CD4-positive, alpha-beta T cell treated with Interleukin-4 for 1 hour (primary cell): Measurements from ENCODE around the gene LGALS7B.
A peak's percentile ranks its signal among the peaks of the same experiment; 100 is the strongest.
"Not testable (repeated sequence)": the region's sequence is repeated elsewhere in the genome, so short reads cannot be mapped to it uniquely, and the experiment has no call there.

ENCODE experiments used
- DNase-seq, 2 donors: peaks; one replicate each; pipeline ENCODE4 v3.0.0-alpha.2; 2020 to 2022

The LGALS7B gene

DNA sequence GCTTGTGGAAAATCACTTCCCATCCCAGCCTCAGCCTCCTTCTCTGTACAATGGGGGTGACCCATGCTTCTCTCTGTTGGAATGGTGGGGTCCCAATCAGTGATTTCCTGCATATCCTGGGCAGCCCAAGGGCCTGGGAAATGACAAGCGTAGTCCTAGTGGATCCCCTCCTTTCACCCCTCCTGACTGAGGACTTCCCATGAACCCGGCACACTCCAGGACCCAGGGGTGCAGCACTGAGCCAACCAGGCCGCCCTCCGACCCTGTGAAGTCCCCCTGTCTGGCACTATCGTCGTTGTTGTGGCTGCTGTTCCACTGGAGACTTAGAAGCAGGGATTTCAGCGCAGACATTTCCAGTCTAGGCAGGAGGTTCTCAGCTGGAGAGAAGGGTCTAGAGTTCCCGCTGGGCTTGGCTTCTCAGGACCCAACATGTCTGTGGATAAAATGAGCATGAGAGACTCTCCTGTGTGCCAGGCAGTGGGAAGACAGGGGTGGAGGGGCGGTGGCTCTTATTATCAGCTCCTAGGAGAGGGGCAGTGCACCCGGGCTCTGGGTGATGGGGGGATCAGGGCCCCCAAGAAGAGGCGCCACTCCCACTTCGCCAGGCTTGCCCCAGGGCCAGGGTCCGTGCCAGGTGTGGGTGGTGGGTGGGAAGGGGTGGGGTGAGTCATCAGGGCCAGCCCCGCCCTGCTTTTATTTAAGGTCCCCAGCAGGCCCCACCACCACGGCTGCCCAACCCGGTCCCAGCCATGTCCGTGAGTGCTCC lies at the start of gene LGALS7B:
TSS of gene LGALS7B (plus strand) at position 723 of the 766 bp plus-strand sequence. CDS start at position 750, 27 bp downstream.
- no peak for DNase-seq

DNA sequence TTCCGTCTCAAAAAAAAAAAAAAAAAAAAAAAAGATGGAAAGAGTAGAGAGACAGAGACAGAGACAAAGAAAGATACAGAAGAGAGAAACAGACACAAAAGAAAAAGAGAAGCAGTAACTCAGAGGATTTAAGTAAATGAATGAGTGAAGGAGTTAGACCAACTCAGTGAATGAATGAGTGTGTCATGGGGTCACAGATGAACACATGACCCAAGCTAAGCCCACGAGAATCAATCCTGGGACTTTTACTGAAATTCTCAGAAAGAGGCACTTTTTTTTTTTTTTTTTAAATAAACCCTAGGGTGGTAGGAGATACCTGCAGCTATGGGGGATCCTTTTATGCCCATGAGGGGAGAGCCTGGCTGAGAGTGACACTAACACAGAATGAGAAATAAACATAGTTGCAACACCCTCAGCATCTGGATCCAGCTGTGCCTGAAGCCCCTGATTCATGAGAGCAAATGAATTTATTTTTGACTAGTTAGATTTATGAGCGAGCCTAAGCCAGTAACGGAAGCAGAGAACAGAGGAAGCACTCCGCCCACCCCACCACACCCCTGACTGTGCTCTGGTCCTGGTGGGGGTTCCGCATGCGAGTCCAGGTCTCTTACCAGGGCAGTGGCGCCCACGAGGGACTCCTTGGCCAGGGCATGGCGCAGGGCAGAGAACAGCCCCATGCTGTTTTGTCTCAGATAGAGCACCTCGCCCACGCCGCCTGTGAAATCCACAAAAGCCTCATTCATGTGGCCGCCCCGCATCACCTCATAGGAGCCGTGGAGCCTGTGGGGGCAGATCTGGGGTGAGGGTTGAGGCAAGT lies 49.4 kb upstream of the LGALS7B start:
- DNase-seq, result peak in 1 of 2 donors; percentile 25

GRCh38 chr19:38740257-38740592 lies 48.8 kb upstream of the LGALS7B start:
- no peak for DNase-seq

DNA sequence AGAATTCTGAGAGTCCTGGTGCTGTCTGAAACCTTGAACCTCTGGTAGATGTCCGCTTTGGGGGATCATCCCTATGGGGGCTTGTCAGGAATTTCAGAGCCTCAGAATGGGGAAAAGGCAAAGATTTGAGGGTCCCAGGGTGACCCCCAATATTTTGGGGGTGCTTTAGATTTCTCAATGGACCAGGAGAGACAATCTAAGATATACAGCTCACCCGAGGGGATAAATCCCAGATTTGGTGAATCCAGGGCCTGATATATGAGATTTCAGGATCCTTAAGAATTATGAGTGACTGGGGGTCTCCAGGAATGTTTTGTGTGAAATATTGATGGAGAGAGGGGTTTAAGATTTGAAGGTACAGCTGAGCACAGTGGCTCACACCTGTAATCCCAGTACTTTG lies 48.1 kb upstream of the LGALS7B start:
- no peak for DNase-seq

DNA sequence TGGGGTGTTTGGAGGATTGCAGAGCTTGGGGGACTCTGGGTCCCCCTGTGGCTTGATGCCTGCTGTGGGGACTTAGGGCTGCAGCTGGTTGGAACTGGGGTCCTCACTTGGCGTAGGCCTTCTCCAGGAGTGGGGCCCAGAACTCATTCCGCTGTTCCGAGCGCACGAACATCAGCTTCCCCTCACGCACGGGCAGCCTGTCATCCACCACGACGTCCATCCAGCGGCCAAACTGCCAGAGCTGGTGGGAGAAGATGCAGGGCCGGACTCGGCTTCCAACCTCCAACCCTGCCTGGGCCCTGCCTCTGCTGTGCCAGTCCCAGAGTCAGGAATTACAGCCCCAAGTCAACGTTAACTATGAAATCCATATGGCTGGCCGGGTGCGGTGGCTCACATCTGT lies 47.3 kb upstream of the LGALS7B start:
- no peak for DNase-seq

DNA sequence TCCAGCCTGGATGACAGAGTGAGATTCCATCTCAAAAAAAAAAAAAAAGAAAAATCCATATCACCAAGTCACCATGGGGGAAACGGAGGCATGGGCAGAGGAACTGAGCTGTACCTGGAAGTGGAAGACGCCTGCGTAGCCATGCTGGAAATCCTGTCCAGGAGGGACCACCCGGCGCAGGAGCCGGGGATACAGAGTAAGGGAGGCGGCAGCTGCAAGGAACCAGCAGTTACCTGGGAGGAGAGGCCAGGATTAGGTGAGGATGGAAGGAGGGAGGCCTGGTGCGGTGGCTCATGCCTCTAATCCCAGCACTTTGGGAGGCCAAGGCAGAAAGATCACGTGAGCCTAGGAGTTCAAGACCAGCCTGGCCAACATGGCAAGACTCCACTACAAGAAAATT lies 46.7 kb upstream of the LGALS7B start:
- DNase-seq, result no peak

GRCh38 chr19:38742906-38743305 lies 46.1 kb upstream of the LGALS7B start:
- DNase-seq, result no peak

DNA sequence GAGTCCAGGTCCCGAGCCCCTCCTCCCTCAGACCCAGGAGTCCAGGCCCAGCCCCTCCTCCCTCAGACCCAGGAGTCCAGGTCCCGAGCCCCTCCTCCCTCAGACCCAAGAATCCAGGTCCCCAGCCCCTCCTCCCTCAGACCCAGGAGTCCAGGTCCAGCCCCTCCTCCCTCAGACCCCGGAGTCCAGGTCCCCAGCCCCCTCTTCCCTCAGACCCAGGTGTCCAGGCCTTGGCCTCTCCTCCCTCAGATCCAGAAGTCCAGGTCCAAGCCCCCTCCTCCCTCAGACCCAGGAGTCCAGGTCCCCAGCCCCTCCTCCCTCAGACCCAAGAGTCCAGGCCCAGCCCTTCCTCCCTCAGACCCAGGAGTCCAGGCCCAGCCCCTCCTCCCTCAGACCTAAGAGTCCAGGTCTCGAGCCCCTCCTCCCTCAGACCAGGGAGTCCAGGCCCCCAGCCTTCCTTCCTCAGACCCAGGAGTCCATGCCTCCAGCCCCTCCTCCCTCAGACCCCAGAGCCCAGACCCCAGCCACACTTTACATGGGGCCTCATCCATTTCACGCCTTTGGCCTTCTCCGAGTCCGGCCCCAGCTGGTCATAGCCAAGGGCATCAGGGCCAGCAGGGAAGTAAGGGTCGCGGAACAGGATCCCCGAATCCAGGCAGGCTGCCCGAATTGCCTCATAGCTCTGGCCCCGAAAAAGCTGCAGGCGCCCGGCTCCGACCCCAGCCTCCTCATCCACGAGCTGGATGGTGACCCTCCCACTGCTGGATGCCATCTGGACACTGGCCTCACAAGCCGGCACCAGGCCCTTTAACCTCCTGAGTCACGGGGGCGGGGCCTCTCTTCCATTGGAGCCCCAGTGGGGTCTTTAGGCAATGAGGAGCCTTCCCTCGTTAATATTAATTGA lies 45.4 kb upstream of the LGALS7B start:
- DNase-seq, result no peak

DNA sequence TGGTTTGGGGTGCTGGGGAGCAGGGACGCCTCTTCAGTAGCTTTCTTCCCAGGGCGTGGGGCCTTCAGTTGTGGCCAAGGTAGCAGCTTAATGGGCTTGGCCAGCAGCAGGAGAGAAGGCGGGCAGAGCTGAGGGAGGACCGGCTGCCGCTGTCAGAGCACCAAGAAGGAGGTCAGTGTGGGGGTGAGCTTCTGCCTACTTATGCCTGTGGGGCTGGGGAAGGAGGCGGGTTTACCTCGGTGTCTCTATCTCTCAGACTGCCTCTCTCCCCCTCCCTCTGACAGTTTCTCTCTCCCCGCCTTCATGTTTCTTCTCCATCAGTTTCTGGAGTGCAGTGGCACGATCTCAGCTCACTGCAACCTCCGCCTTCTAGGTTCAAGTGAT lies 44.7 kb upstream of the LGALS7B start, which contains the start of gene CAPN12:
TSS of gene CAPN12 (minus strand) at position 177 of the 384 bp plus-strand sequence. CDS start 309 bp downstream, outside the sequence.
- DNase-seq, result no peak

DNA sequence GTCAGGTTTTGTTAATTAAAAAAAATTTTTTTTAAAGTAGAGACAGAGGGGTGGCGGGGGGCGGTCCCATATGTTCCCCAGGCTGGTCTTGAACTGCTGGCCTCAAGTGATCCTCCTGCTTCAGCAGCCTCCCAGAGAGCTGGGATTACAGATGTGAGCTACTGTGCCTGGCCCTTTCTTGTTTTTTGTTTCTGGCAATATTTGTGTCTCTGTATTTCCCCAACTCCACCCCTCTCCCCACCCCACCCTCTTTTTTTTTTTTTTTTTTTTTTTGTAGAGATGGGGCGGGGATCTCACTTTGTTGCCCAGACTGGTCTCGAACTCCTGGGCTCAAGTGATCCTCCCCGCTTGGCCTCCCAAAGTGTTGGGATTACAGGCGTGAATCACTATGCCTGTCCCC lies 44.1 kb upstream of the LGALS7B start:
- no peak for DNase-seq

DNA sequence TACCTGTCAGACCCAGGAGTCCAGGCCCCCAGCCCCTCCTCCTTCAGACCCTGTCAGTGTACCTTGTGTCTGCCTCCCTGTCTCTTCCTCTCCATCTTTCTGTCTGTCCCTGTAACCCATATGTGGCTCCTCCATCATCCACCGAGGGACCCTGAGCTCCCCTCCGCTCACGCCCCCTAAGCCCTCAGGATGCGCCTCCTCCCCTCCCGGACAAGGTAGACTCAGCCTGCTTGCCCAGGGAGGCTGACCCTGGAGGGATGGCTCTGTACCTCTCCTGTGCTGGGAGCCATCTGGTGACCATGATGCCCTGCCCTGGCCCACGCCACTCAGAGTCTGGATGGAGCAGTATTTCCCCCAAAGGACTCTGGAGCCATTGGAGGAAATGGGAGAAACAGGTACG lies 43.7 kb upstream of the LGALS7B start:
- no peak for DNase-seq

DNA sequence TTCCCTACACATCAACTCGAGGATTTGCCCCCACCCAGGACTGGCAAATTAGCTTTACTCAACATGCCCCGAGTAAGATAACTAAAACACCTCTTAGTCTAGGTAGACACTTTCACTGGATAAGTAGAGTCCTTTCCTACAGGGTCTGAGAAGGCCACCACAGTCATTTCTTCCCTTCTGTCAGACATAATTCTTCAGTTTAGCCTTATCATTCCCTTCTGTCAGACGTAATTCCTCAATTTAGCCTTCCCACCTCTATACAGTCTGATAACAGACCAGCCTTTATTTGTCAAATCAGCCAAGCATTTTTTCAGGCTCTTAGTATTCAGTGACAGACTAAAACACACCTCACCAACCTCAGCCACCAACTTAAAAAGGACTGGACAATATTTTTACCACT lies 35.2 kb upstream of the LGALS7B start:
- DNase-seq, result not testable (repeated sequence)

- not testable (repeated sequence) for DNase-seq
Measured at GRCh38 chr19:38754196-38754595, 34.8 kb upstream of the LGALS7B start.

- no peak for DNase-seq
Measured at GRCh38 chr19:38759590-38760003, 29.4 kb upstream of the LGALS7B start.

DNA sequence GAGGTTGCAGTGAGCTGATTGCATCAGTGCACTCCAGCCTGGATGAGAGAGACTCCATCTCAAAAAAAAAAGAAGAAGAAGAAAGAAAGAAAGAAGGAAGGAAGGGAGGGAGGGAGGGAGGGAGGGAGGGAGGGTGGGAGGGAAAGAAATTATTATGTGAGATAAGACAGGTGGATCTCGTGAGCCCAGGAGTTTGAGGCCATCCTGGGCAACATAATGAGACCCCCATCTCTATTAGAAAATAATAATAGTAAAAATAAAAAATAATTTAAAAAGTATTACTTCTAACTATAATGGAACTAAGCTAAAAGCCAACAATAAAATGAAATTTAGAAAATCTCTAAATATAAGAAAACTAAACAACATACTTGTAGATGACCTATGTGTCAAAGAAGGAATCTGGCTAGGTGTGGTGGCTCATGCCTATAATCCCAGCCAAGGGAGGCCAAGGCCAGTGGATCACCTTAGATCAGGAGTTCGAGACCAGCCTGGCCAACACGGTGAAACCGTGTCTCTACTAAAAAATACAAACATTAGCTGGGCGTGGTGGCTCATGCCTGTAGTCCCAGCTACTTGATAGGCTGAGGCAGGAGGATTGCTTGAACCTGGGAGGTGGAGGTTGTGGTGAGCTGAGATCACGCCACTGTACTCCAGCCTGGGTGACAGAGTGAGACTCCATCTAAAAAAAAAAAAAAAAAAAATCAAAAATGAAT lies 28.0 kb upstream of the LGALS7B start:
- DNase-seq, result not testable (repeated sequence)

GRCh38 chr19:38761884-38762389 lies 27.1 kb upstream of the LGALS7B start:
- DNase-seq, result not testable (repeated sequence)

DNA sequence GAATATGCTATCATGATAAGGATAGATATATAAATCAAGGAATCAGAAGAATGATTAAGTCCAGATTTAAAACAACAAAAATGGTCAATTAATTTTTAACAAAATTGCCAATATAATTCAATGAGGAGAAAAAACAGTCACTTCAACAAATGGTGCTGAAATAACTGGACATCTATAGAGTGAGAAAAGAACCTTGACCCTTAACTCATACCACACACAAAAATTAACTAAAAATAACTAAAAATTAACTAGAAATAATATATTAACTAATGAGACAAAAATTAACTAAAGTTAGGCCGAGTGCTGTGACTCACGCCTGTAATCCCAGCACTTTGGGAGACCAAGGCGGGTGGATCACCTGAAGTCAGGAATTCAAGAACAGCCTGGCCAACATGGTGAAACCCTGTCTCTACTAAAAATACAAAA lies 25.2 kb upstream of the LGALS7B start:
- DNase-seq, result no peak

GRCh38 chr19:38765214-38765613 lies 23.8 kb upstream of the LGALS7B start:
- DNase-seq, result no peak

DNA sequence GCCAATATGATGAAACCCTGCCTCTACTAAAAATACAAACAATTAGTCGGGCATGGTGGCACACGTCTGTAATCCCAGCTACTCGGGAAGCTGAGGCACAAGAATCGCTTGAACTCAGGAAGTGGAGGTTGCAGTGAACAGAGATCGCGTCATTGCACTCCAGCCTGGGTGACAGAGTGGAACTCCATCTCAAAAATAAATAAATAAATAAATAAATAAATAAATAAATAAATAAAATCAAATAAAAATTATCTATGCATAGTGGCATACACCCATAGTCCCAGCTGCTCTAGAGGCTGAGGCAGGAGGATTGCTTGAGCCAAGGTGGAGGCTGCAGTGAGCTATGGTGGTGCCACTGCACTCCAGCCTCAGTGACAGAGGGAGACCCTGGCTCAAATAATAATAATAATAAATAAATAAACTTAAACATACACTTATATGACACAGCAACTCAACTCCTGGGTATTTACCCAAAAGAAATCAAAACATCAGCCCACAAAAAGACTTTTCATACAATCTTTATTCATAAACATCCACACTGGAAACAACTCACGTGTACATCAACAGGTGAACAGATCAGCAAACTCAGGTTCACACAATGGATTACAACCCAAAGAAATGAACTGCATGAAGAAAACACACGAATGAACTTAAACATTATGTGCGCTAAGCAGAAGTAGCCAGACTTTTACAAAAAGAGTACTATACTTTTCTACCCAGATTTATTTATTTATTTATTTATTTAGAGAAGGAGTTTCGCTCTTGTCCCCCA lies 22.5 kb upstream of the LGALS7B start:
- no peak for DNase-seq

DNA sequence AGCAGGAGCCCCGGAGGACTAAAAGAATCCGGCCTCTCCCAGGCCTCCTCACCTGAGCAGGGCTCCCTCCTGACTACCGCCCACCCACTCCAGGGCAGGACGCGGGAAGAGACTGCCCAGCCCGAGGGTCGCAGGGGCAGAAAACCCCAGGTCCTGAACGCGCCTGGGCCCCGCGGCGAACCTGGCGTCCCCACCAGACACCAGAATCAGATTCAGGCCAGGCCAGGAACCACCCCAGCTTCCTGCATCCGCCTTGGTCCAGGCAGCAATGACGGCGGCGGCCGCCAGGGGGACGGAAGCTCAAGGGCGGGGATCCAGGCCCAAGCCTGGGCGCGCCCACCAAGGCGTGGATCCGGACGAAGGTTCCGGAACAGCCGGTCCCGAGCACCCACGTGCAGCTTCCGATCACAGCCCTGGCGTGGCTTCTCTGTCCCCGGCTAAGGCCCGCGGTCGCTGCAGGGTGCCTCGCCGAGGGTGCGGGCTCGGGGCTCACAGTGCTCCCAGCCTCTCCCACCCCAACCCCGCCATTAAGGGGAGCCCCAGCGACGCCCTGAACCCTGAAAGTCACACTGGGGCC lies 19.3 kb upstream of the LGALS7B start:
- DNase-seq, result peak; percentile 89 to 91
